Measurements from ENCODE around the gene MRPL52.
"Not testable (repeated sequence)": the region's sequence is repeated elsewhere in the genome, so short reads cannot be mapped to it uniquely, and the experiment has no call there.

The MRPL52 gene

GRCh38 chr14:22811722-22812121 lies 18.0 kb upstream of the MRPL52 start:
- DNase-seq: no peak

- no peak for DNase-seq
Measured at GRCh38 chr14:22812744-22813143, 16.9 kb upstream of the MRPL52 start.

GRCh38 chr14:22813145-22813544 lies 16.5 kb upstream of the MRPL52 start:
- DNase-seq: no peak

- no peak for DNase-seq
Measured at GRCh38 chr14:22814373-22814772, 15.3 kb upstream of the MRPL52 start.

GRCh38 chr14:22814941-22815713 lies 14.6 kb upstream of the MRPL52 start, which contains the start of gene SLC7A7:
TSS of gene SLC7A7 (minus strand) at chr14:22815435. CDS start at chr14:22813398, 2,037 bp downstream.
- no peak for DNase-seq

GRCh38 chr14:22819151-22819988 lies 10.3 kb upstream of the MRPL52 start:
- DNase-seq: no peak

- DNase-seq: no peak
Measured at GRCh38 chr14:22820731-22821130, 9.0 kb upstream of the MRPL52 start.

GRCh38 chr14:22821193-22822015 lies 8.3 kb upstream of the MRPL52 start:
- no peak for DNase-seq

- DNase-seq: no peak
Measured at GRCh38 chr14:22822016-22822570, 7.6 kb upstream of the MRPL52 start.

- no peak for DNase-seq
Measured at GRCh38 chr14:22822571-22823098, 7.1 kb upstream of the MRPL52 start.

GRCh38 chr14:22824711-22825359 lies 4.9 kb upstream of the MRPL52 start:
- no peak for DNase-seq

- DNase-seq: not testable (repeated sequence)
Measured at GRCh38 chr14:22829076-22829660, 519 bp upstream of the MRPL52 start.

GRCh38 chr14:22830443-22831010 lies 840 bp downstream of the MRPL52 start:
- no peak for DNase-seq

- no peak for DNase-seq
Measured at GRCh38 chr14:22835505-22835904, 5.8 kb downstream of the MRPL52 start.

GRCh38 chr14:22836301-22837113 lies 6.8 kb downstream of the MRPL52 start, which contains the start of gene MMP14:
TSS of gene MMP14 (plus strand) at chr14:22836585. CDS start at chr14:22836818, 233 bp downstream.
- DNase-seq: no peak

GRCh38 chr14:22837114-22837749 lies 7.5 kb downstream of the MRPL52 start:
- no peak for DNase-seq

- DNase-seq: no peak
Measured at GRCh38 chr14:22837750-22838538, 8.3 kb downstream of the MRPL52 start.

- no peak for DNase-seq
Measured at GRCh38 chr14:22838631-22839041, 8.9 kb downstream of the MRPL52 start.
